ENCODE measurements around the gene MBOAT1. TPM values are rescaled to one million over a fixed set of nuclear protein-coding genes. Genes with fewer than 3 reads are reported as not detected.

MBOAT1 gene
- total RNA-seq, 2 experiments from 2014 or later = 4.5 to 5.1 TPM

DNA sequence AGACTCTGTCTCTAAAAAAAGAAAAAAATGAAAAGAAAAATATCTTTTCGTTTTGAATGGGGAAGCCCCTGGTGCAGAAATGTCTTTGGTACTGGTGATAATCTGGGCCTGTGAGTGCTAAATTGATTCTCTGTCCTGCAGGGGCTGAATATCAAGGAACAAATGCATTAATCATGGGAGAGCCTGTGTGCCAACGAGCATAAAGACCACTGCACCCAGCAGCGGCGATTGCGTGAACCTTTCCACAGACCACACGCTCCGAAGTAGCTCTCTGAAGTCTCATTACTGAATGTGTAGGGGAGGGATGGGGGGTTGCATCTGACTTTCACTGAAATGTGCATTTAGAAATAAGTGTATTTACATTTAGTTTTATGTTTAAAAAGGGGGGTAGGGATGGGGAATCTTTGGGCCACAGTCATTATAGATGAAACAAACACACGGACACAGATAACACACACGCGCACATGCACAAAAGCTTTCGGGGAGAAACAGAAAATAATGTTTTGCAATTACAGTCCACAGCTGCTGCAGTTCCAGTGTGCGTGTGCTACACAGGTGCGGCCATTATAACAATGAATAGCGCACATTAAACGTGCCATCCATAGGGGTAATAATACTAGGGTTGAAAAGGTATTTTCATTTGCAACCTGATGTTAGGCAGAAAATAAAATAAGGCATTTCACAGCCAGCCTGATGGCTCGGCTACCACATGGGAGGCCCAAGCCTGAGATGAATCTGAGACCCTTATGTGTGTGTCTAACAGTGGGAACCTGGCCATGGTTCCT, 154.0 kb downstream of the MBOAT1 start:
- Mint-ChIP-seq H3K4me3 (no peak overlapping the region), H3K27ac (no peak overlapping the region), H3K4me1 (no peaks in the 10 kb centered on the region), H3K27me3 (peaks cover 6% of the 10 kb centered on the region), H3K36me3 (no peaks in the 10 kb centered on the region), H3K9me3 (no peaks in the 10 kb centered on the region)
- no peak for DNase-seq

DNA sequence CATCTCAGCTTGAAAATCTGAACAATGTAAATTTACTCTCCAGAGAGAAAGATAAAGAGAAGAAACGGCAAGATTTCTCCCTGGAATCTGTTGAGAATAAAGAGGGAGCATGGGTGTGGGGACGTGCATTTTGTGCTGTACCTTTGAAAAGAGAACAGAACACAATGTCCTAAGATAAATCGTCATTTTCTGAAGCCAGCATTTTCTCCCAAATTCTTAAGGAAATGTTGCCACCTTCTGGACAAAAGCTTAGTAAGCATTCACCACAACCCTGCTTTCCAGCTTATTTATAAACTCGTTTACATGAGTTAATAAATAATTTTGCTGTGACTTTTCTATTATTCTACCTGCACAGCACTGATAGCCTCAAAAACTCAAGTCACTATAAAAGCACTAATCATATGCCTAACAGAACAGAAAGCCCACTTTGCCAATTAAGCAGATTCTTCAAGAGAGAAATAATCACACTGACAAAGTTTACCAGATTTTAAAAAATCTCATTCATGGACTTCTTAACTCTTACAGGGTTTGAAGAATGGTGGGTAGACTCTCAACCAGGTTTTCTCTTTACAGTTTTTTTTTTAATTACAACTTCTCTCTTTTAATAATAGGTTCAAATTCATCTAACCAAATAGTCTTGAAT, 155.8 kb downstream of the MBOAT1 start:
- no peak overlapping the region for H3K27ac Mint-ChIP-seq
- H3K4me3 Mint-ChIP-seq = no peak overlapping the region
- H3K27me3 Mint-ChIP-seq = peaks cover 3% of the 10 kb centered on the region
- no peaks in the 10 kb centered on the region for H3K9me3 Mint-ChIP-seq
- no peaks in the 10 kb centered on the region for H3K36me3 Mint-ChIP-seq
- no peaks in the 10 kb centered on the region for H3K4me1 Mint-ChIP-seq
- DNase-seq = no peak

DNA sequence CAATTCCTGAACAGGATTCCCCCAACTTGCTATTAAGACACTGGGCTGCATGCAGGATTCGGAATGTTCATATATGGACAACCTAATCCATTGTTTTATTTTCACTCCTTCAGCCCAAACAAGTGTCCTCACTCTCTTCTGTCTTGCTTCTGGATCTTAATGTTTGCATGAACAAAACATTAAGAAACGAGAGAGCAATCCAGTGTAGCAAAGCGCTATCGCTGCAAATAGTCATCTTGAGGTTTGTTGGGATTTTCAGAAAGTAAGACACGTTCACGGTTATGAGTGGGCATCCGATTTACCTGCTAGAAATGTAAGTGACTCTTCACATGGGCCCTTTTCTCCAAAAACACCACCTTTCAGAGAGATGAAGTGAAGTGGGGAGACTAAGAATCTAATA, 156.4 kb downstream of the MBOAT1 start:
- Mint-ChIP-seq H3K36me3 (no peaks in the 10 kb centered on the region), H3K4me1 (no peaks in the 10 kb centered on the region), H3K4me3 (no peak overlapping the region), H3K27ac (no peak overlapping the region), H3K27me3 (peaks cover 3% of the 10 kb centered on the region), H3K9me3 (no peaks in the 10 kb centered on the region)
- DNase-seq = no peak

Other genes with a start within 250 kb of the MBOAT1 start
- 10 to 100 TPM; 21.5 to 22.8 TPM for gene E2F3, start 189.4 kb upstream of the MBOAT1 start, total RNA-seq

All from activated naive CD8-positive, alpha-beta T cell treated with anti-CD3 and anti-CD28 coated beads for 36 hours (primary cell).